Gastrocnemius medialis (tissue), 4 donors: ENCODE measurements around the gene POC5.

Experiments
- CTCF ChIP-seq, 5 experiments: fragments of 450-650 bp in 3 of 5; fragments of 200-600 bp in 2 of 5; sonication (generic) in 2 of 5; IDR thresholded peaks in 4 of 5; conservative IDR thresholded peaks in 1 of 5; 1 replicate in 4 of 5; 2 replicates in 1 of 5; pipeline ENCODE4 v1.5.1; 2016 to 2019; ENCODE audit warnings: antibody characterized with exemption in 5 of 5, mild to moderate bottlenecking in 3 of 5, moderate library complexity in 3 of 5
- POLR2A ChIP-seq, 2 donors: fragments of 450-650 bp; IDR thresholded peaks; one replicate each; pipeline ENCODE4 v1.6.1; 2017; ENCODE audit warnings: antibody characterized with exemption in 2 of 2, mild to moderate bottlenecking in 2 of 2, moderate library complexity in 2 of 2

GRCh38 chr5:75668445-75668844, 48.8 kb downstream of the POC5 start:
- TF ChIP-seq CTCF (IDR thresholded peaks at IDR 0.05 in 4 of 5, conservative IDR thresholded peaks at IDR 0.05 in 1 of 5), result no peak
- TF ChIP-seq POLR2A (IDR thresholded peaks at IDR 0.05), result no peak
